Kidney (tissue), 14 donors: ENCODE measurements around the gene GALNT4. TPM values are rescaled to one million over a fixed set of nuclear protein-coding genes. Genes with fewer than 3 reads are reported as not detected.

ENCODE experiments used
- DNase-seq, 5 donors: peaks; one replicate each; pipeline ENCODE4 v3.0.0-alpha.2; 2013 to 2020
- FAIRE-seq: peaks from 2 replicates; lab custom pipeline; 2012; peaks lifted over from hg19 to GRCh38; lab: Jason Lieb, UNC
- H3K27ac ChIP-seq, 2 donors: one replicate each; pipeline ENCODE4 v1.7.0; 2013; ENCODE audit warnings: low read depth in 2 of 2, low read length in 2 of 2, inconsistent platforms in 1 of 2
- H3K27me3 ChIP-seq: one replicate; pipeline ENCODE4 v1.7.1; 2013; ENCODE audit warnings: low read length, inconsistent platforms; ENCODE audit not compliant: control insufficient read depth, insufficient read depth
- H3K36me3 ChIP-seq, 3 donors: one replicate each; pipeline versions ENCODE4 v1.7.0 to v1.7.1; 2013; ENCODE audit warnings: low read length in 3 of 3, control low read depth in 1 of 3, inconsistent platforms in 1 of 3; ENCODE audit not compliant: insufficient read depth in 3 of 3, control insufficient read depth in 2 of 3
- H3K4me1 ChIP-seq, 3 donors: one replicate each; pipeline versions ENCODE4 v1.7.0 to v1.7.1; 2013; ENCODE audit warnings: low read length in 3 of 3, inconsistent platforms in 1 of 3, low read depth in 1 of 3; ENCODE audit not compliant: control insufficient read depth in 2 of 3, insufficient read depth in 2 of 3
- H3K4me3 ChIP-seq, 3 donors: one replicate each; pipeline versions ENCODE4 v1.7.0 to v1.8.1; 2013; ENCODE audit warnings: low read length in 3 of 3, control low read depth in 1 of 3, inconsistent platforms in 1 of 3
- H3K9ac ChIP-seq, 3 donors: one replicate each; pipeline versions ENCODE4 v1.7.0 to v1.7.1; 2013; ENCODE audit warnings: low read length in 3 of 3, control low read depth in 1 of 3, inconsistent platforms in 1 of 3
- H3K9me3 ChIP-seq, 3 donors: one replicate each; pipeline versions ENCODE4 v1.7.0 to v1.7.1; 2013; ENCODE audit warnings: low read length in 3 of 3, control low read depth in 1 of 3, inconsistent platforms in 1 of 3; ENCODE audit not compliant: control insufficient read depth in 2 of 3, insufficient read depth in 1 of 3
- intact Hi-C: fragments of 100-400 bp; cut with DNase I; formaldehyde crosslinking; loops from one replicate; pipeline ENCODE4 v1.11.1; 2022
- polyA plus RNA-seq: library from polyadenylated mRNA; stranded (reverse); fragments of 350-450 nt; fragmentation: Illumina TruSeq; extraction: RNeasy Lipid Tissue Mini Kit (QIAGEN cat#74804); gene quantifications from one replicate; pipeline ENCODE4 v1.2.3, GENCODE V29; 2014; ENCODE audit warnings: low read depth, low replicate concordance; ENCODE audit not compliant: insufficient read depth
- total RNA-seq: library from RNA; stranded (reverse); fragmentation: NEBNext Ultra II Directional; extraction: Animal tissue kit (Norgen Biotek cat#: 25700); gene quantifications from one replicate; pipeline ENCODE4 v1.2.1, GENCODE V29; 2021
- TF ChIP-seq, protein P1 (sequence below): IDR thresholded peaks from 3 replicates; pipeline ENCODE4 v1.5.1; 2012; ENCODE audit warnings: mild to moderate bottlenecking, moderate library complexity, borderline replicate concordance; ENCODE audit not compliant: insufficient read depth; ENCODE audit errors: extremely low read depth
- donor health status: control.
- donor health status: control.
- donor health status: control.
- donor health status: control.
- donor health status: control.
- donor health status: DM: yes; HTN: yes; CAD: no.
- donor health status: Normal renal cell carcinoma (clear cell type).

Gene GALNT4
- total and polyA plus RNA-seq, 2 donors from 2014 or later = 2.6 to 14.4 TPM

- no peaks in the 10 kb centered on the region for H3K36me3 ChIP-seq
- no peaks in the 10 kb centered on the region for H3K27me3 ChIP-seq
- DNase-seq = peak in 3 of 5 donors; percentile 12 to 59 (median 59)
- H3K9ac ChIP-seq = no peak overlapping the region
- H3K27ac ChIP-seq = no peak overlapping the region
- H3K4me1 ChIP-seq = peaks cover 0 to 17% (median 9%) of the 10 kb centered on the region in 3 donors
- no peak for FAIRE-seq
- intact Hi-C loops = loop anchor here (10.0 kb wide), 1 partner anchor 563 kb away; no protein-coding TSS in a partner anchor
- H3K9me3 ChIP-seq = no peaks in the 10 kb centered on the region
- no peak overlapping the region for H3K4me3 ChIP-seq
- TF ChIP-seq, protein P1, sequence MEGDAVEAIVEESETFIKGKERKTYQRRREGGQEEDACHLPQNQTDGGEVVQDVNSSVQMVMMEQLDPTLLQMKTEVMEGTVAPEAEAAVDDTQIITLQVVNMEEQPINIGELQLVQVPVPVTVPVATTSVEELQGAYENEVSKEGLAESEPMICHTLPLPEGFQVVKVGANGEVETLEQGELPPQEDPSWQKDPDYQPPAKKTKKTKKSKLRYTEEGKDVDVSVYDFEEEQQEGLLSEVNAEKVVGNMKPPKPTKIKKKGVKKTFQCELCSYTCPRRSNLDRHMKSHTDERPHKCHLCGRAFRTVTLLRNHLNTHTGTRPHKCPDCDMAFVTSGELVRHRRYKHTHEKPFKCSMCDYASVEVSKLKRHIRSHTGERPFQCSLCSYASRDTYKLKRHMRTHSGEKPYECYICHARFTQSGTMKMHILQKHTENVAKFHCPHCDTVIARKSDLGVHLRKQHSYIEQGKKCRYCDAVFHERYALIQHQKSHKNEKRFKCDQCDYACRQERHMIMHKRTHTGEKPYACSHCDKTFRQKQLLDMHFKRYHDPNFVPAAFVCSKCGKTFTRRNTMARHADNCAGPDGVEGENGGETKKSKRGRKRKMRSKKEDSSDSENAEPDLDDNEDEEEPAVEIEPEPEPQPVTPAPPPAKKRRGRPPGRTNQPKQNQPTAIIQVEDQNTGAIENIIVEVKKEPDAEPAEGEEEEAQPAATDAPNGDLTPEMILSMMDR = no peak
Measured at GRCh38 chr12:89542236-89542635, 17.6 kb upstream of the GALNT4 start.

DNA sequence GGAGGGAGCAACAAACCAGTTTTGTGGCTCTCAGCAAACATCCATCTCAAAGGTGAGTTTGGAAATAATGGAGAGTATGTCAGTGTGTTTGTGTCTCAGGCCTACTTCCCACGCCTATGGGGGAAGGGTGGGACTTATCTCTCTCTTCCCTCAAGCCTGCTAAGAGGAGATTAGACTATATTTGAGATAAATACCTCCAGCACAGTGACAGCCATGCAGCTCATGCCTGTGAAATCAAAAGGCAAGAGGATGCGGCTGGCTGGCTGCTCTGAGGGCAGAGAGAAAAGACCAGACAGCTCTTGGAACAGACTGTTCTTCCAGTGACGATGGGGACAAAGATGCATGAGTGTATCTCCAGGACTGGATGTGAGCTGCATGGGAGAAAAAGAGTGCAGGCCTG lies 16.0 kb upstream of the GALNT4 start:
- H3K4me1 ChIP-seq = peaks cover 0 to 17% (median 6%) of the 10 kb centered on the region in 3 donors
- no peaks in the 10 kb centered on the region for H3K36me3 ChIP-seq
- TF ChIP-seq, protein P1 = no peak
- FAIRE-seq (no peak), DNase-seq (no peak)
- H3K9ac ChIP-seq = no peak overlapping the region
- no peak overlapping the region for H3K4me3 ChIP-seq
- no peak overlapping the region for H3K27ac ChIP-seq
- H3K27me3 ChIP-seq = no peaks in the 10 kb centered on the region
- H3K9me3 ChIP-seq = no peaks in the 10 kb centered on the region
- intact Hi-C loops = loop anchor here (10.0 kb wide), 1 partner anchor 564 kb away; no protein-coding TSS in a partner anchor

- Histone ChIP-seq H3K36me3 (no peaks in the 10 kb centered on the region), H3K4me3 (no peak overlapping the region), H3K4me1 (peaks cover 0 to 15% (median 2%) of the 10 kb centered on the region in 3 donors), H3K9ac (no peak overlapping the region), H3K27me3 (no peaks in the 10 kb centered on the region), H3K9me3 (no peaks in the 10 kb centered on the region), H3K27ac (no peak overlapping the region)
- FAIRE-seq (no peak), DNase-seq (no peak)
- TF ChIP-seq, protein P1 = no peak
- intact Hi-C loops = loop anchor here (10.0 kb wide), 2 partner anchors 65 to 565 kb away; no protein-coding TSS in a partner anchor
Measured at GRCh38 chr12:89539426-89540223, 15.0 kb upstream of the GALNT4 start.
